ENCODE data around the gene LAGE3.

DNA sequence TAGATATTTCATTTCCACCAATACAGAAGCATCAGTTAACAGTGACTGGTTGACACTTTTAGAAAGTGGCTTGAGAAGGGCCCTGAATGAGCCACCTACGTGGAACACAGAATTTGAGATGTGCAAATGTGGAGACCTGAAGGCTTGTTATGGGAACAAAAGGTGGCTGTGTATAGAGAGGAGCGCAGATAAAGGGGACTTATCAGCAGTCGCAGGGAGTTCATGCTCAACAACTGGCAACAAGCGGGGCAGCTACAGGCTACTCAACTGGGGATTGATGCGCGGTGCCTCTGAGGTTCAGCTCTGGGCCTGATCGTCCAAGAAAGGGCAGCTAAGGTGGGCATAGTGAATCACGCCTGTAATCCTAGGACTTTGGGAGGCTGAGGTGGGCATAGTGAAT is 40.3 kb upstream of the LAGE3 start:
- TF ChIP-seq POLR2A (IDR thresholded peaks at IDR 0.05) (no peak), CTCF (IDR thresholded peaks at IDR 0.05 in 4 of 5, conservative IDR thresholded peaks at IDR 0.05 in 1 of 5) (no peak)
